Omental fat pad (tissue), 4 donors: ENCODE measurements around the gene KLHL29. TPM values are rescaled to one million over a fixed set of nuclear protein-coding genes. Genes with fewer than 3 reads are reported as not detected.
A peak's percentile ranks its signal among the peaks of the same experiment; 100 is the strongest.

Source experiments
- ATAC-seq: fragments of 150-250 bp; one replicate; pipeline ENCODE4 v1.9.1; 2016; ENCODE audit warnings: mild to moderate bottlenecking, moderate library complexity; ENCODE audit not compliant: low FRiP score
- DNase-seq: peaks from one replicate; pipeline ENCODE4 v3.0.0-alpha.2; 2019; ENCODE audit warnings: low spot score
- CTCF ChIP-seq, 3 donors: fragments of 450-650 bp; IDR thresholded peaks; one replicate each; pipeline ENCODE4 v1.5.1; 2016 to 2017; ENCODE audit warnings: antibody characterized with exemption in 3 of 3, mild to moderate bottlenecking in 3 of 3, moderate library complexity in 2 of 3
- total RNA-seq, 4 donors: library from RNA; depleted of rRNA; stranded (reverse); fragments of >200 nt; gene quantifications; one replicate each; pipeline ENCODE4 v1.1.0, GENCODE V29; 2016

KLHL29 gene
- total RNA-seq, 4 donors from 2014 or later, result 4.0 to 19.5 (median 12.7) TPM

DNA sequence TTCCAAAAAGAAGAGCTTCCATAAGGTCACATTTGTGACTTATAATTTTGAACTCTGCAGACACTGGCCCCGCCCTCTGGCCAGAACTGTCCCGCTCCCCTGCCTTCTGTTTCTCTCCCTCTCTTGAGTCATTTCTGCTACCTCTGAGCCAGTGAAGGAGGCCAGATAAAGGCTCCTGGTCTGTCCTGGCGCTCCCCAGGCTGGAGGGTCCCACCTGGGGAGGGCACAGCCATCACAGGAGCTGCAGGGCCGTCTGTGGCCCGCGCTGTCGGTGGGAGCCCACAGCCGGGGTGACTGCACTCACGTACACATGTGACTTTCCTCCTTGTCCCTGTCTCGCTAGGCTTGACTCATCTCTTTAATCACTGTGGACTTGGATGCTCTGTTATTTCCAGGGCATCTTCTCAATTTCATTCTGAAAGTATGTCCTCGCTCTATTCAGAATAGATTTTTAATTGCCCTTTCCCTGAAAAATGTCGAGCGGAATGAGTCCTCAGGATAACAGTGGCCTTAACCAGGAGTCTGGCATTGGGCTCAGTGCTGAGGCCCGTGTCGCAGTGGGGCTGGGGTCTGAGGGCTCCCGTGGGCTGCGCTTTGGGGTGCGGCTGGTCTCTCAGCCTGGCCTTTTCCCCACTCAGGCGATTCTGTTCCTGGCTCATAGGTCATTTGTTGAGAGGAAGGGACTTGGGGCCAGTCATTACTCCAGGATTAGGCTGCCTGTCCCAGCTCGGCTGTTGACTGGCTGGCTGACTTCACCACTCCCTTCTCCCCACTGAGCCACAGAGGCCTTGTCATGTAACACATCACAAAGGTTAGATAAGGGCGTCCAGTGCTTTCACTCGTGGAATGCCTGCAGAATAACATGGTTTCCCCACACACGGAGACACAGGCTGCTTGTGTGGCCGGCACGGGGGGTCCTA, 34.5 kb downstream of the KLHL29 start:
- TF ChIP-seq CTCF (IDR thresholded peaks at IDR 0.05), result no peak
- peak; percentile 12 for ATAC-seq
- no peak for DNase-seq

DNA sequence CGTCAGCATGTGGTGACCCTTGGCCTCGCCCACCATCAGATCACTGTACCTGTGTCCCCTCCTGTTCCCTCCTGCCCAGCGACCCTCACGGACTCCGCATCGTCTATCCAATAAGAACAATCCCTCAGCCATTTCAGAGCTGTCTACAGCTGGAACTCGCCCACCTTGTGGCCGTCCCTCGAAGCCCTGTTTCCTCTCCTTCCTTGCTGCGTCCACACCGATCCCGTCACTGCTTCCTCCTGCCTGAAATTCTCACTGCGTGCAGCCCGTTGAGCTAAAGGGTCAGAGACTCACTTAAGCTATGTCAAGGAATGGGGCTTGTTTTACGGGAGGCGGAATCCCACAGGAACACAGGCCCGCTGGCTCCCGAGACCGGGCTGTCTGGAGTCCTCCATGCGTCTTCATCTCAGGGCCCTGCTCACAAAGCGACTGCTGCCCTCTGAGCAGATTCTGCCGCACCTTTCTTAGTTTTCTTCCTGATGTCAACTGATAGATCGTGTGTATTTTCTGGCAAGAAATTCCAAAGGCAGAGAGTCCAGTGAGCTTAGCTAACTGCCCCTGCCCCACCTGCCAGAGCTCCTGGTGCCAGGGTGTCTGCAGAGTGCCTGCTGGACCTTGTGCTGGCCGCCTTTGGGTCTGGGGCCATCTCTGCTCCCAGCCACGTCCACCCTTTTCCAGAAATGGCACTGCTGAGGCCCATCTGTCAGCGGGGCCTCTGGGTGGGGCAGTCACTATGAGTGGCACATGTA, 35.3 kb downstream of the KLHL29 start:
- no peak for TF ChIP-seq CTCF (IDR thresholded peaks at IDR 0.05)
- no peak for DNase-seq
- no peak for ATAC-seq

- no peak for TF ChIP-seq CTCF (IDR thresholded peaks at IDR 0.05)
- DNase-seq, result no peak
- ATAC-seq, result no peak
Measured at GRCh38 chr2:23420840-23421476, 36.0 kb downstream of the KLHL29 start.

GRCh38 chr2:23422089-23423061, 37.4 kb downstream of the KLHL29 start:
- ATAC-seq, result no peak
- DNase-seq, result no peak
- no peak for TF ChIP-seq CTCF (IDR thresholded peaks at IDR 0.05)

DNA sequence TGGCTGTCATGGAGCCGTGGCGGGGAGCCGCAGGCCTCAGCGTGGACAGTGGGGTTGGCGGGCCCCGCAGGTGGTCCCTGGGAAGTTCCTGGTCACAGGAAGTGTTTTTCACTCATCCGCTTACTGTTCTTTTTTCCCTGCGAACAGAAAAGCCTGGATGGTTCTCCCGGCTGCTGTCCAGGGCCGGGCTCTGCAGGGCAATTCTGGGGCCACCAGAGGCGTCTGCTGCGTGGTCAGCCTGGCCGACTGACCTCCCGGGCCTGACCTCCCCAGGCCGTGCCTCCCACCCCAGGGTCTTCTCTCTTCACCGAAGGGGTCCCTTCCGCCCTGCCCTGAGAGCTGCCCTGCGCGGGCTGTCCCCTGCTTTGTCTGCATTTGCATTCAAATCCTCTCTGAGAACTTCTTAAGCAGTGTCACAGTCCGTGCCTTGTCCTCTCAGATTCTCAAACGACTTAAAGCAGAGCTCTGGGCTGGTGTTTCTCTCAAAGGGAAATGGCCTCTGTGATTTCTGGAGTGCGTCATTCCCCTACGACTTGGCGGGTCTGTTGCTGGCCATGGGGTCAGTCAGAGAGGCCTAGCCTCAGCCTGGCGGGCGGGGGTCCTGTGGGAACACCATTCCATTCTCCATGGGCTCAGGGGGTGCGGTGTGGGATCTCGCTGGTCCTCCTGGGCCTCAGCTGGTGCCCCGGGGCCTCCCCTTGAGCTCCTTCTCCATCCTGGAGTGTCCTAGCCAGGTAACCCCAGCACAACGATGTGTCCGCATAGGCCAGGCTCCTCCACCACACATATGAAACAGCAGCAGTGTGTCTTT, 38.3 kb downstream of the KLHL29 start:
- DNase-seq, result no peak
- TF ChIP-seq CTCF (IDR thresholded peaks at IDR 0.05), result no peak
- ATAC-seq, result no peak
